GM12873 (cell line): ENCODE data around the gene PP2D1.

Experiments
- TF ChIP-seq, protein P1 (sequence below): IDR thresholded peaks from 2 replicates; pipeline ENCODE4 v1.5.1; 2012; ENCODE audit warnings: low read depth, mild to moderate bottlenecking, moderate library complexity, low read length, control low read depth; ENCODE audit not compliant: insufficient read depth; ENCODE audit errors: missing control alignments

PP2D1 gene

GRCh38 chr3:20012164-20012563 is at the start of gene PP2D1:
Gene PP2D1 (minus strand): TSS chr3:20012264. CDS start chr3:20012072, 192 bp downstream.
- TF ChIP-seq, protein P1, sequence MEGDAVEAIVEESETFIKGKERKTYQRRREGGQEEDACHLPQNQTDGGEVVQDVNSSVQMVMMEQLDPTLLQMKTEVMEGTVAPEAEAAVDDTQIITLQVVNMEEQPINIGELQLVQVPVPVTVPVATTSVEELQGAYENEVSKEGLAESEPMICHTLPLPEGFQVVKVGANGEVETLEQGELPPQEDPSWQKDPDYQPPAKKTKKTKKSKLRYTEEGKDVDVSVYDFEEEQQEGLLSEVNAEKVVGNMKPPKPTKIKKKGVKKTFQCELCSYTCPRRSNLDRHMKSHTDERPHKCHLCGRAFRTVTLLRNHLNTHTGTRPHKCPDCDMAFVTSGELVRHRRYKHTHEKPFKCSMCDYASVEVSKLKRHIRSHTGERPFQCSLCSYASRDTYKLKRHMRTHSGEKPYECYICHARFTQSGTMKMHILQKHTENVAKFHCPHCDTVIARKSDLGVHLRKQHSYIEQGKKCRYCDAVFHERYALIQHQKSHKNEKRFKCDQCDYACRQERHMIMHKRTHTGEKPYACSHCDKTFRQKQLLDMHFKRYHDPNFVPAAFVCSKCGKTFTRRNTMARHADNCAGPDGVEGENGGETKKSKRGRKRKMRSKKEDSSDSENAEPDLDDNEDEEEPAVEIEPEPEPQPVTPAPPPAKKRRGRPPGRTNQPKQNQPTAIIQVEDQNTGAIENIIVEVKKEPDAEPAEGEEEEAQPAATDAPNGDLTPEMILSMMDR, result no peak

DNA sequence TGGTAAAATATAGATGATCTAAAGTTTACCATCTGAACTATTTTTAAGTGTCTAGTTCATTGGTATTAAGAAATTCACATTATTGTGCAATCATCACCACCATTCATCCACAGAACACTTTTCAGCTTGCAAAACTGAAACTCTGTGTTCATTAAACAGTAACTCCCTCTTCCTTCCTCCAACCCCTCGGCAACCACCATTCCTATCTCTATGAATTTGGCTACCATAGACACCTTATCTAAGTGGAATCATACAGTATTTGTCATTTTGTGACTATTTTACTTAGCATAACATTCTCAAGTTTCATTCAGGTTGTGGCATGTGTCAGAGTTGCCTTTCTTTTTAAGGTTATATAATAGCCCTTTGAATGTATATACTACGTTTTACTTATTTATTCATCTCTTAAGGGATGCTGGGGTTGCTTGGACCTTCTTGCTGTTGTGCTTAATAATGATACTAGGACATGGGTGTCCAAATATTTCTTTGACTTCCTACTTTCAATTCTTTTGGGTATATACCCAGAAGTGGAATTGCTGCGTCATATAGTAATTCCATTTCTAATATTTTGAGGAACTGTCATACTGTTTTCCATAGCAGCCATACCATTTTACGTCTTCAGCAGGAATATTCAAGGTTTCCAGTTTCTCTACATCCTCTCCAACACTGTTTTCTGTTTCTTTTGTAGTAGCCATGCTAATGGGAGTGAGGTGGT is 49.1 kb upstream of the PP2D1 start:
- TF ChIP-seq, protein P1, result no peak

- TF ChIP-seq, protein P1, result no peak
These were observed 47.9 kb upstream of the PP2D1 start for GRCh38 chr3:20059929-20060328.

DNA sequence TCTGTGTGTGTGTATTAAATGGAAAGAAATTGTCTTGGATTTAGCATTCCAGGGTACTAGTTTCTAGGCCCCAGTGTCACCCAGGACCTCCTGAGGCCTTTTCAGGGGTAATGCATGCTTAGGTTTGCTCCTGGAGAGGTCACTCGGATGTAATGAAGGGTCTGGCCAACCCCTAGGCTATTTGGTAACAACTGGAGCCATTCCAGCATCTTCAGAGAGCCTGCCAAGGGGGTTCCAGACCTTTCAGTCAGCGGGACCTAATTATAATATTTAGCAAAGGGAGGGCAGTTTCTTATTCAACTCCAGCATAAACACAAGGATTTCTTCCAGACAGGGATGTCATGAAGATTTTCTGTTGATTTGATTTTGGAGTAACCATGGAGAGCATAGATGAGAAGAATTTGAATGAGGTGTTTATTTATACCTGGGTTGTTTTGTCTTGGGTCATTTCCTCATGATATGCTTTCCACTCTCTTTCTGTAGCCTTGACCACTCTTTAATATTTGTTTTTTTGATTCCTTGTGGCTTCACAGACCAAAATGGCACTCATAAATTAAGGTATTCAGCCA is 45.6 kb upstream of the PP2D1 start:
- TF ChIP-seq, protein P1, result no peak

DNA sequence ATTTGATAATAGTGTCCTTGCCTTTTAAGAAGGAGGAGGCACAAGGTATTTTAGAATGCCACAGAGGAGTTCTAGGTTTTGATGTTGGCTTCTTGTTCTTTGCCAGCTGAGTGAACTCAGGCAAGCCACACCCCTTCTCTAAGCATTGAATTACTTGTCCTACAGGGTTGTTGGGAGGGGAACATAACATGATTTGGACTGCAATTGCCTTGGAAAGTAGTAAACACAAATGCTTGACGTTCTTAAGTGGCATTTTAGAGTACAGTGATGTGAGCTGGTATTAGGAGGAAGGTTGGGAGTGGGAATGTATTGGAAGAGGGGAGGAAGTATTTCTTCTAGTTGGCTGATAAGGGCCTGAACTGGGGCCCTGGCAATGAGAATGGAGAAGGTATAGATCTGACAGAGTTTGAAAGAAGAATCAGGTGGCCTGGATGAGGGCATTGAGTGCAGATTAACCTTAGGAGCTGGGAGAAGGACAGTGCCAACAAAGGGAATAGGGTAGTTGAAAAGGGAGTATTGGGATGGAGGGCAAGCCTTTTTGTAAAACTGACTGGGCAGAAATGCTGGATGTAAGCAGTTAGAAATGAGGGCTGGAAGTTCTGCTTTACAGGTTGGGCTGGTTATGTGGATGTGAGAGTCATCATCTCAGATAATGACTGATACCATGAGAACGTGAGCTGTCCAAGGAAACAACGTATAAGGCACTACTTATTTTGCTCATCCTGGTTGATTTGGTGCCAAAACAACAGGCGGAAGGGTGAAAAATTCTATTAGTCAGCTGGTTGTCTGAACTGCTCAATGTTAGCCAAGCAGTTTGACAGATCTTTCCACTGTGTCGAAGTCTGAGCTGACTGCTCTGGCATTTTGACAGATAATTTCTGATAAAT is 44.9 kb upstream of the PP2D1 start:
- TF ChIP-seq, protein P1, result no peak

DNA sequence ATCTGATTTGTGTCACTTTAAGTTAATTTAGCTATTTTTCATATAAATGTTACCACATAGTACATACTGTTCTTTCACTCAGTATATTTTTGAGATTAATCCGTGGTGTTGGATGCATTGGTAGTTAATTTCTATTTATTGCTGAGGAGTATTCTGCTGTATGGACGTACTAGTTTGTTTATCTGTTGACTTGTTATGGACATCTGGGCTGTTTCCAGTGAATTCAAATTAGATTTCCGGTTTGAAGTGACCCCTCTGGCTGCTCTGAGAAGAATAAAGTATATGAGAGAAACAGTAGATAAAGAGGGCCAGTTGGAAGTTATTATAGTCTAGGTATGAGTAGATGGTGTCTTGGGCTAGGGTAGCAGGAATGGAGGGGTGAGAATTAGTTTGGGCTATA is 43.8 kb upstream of the PP2D1 start:
- TF ChIP-seq, protein P1, result no peak
